Activated T-cell treated with anti-CD3 and anti-CD28 coated beads, Interleukin-2, amount 50 U/mL, for 72 hours (primary cell): Measurements from ENCODE around the gene APMAP. TPM values are rescaled to one million over a fixed set of nuclear protein-coding genes. Genes with fewer than 3 reads are reported as not detected.

Source experiments
- ATAC-seq, 2 donors: fragments of 150-1000 bp; cut with Tn5 transposase; replicated peaks in 1 of 2; 2 replicates each; pipeline ENCODE4 v1.10.0; 2021; ENCODE audit warnings: moderate library complexity in 2 of 2, mild to moderate bottlenecking in 1 of 2
- DNase-seq, 2 donors: peaks; one replicate each; pipeline ENCODE4 v3.0.0; 2021 to 2022; ENCODE audit warnings: mixed read lengths in 1 of 2
- H3K27ac Mint-ChIP-seq: one replicate; pipeline ENCODE4 v1.8.0; 2022; ENCODE audit warnings: mild to moderate bottlenecking, moderate library complexity, mixed read lengths
- H3K27me3 Mint-ChIP-seq: one replicate; pipeline ENCODE4 v1.8.0; 2022; ENCODE audit warnings: low read depth, mixed read lengths
- H3K36me3 Mint-ChIP-seq, 2 donors: one replicate each; pipeline ENCODE4 v1.8.0; 2022; ENCODE audit warnings: mixed read lengths in 2 of 2, mild to moderate bottlenecking in 1 of 2; ENCODE audit not compliant: insufficient read depth in 2 of 2
- H3K4me1 Mint-ChIP-seq: one replicate; pipeline ENCODE4 v1.8.0; 2022; ENCODE audit warnings: low read depth, mixed read lengths
- H3K4me3 Mint-ChIP-seq, 2 donors: one replicate each; pipeline ENCODE4 v1.8.0; 2022; ENCODE audit warnings: mild to moderate bottlenecking in 2 of 2, mixed read lengths in 2 of 2, moderate library complexity in 2 of 2
- H3K9me3 Mint-ChIP-seq, 2 donors: one replicate each; pipeline ENCODE4 v1.8.0; 2022; ENCODE audit warnings: mixed read lengths in 2 of 2
- total RNA-seq, 2 donors: library from RNA; stranded (reverse); gene quantifications; one replicate each; pipeline ENCODE4 v1.2.3, GENCODE V29; 2022

APMAP gene
- total RNA-seq, 2 donors from 2014 or later, result 65.2 to 70.2 TPM

DNA sequence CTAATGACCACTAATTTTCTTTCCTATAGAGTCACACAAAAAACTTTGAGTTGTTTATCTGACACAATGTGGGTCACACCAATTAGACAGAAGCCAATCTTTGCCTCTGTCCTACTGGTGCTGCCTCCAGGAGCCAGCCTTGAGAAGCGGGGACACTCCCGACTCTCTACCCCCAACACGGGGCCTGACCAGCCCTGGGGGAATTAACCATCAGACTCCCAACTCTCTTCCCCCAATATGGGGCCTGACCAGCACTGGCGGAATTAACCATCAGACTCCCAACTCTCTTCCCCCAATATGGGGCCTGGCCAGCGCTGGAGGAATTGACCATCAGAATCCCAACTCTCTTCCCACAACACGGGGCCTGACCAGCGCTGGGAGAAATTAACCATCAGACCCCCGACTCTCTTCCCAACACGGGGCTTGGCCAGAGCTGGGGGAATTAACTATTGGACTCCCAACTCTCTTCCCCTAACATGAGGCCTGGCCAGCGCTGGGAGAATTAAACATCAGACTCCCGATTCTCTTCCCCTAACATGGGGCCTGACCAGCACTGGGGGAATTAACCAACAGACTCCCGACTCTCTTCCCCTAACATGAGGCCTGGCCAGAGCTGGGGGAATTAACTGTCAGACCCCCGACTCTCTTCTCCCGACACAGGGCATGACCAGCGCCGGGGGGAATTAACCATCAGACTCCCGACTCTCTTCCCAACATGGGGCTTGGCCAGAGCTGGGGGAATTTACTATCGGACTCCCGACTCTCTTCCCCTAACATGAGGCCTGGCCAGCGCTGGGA lies 31.0 kb downstream of the APMAP start:
- DNase-seq, result no peak
- peak overlapping the region; percentile 67 for H3K27ac Mint-ChIP-seq

DNA sequence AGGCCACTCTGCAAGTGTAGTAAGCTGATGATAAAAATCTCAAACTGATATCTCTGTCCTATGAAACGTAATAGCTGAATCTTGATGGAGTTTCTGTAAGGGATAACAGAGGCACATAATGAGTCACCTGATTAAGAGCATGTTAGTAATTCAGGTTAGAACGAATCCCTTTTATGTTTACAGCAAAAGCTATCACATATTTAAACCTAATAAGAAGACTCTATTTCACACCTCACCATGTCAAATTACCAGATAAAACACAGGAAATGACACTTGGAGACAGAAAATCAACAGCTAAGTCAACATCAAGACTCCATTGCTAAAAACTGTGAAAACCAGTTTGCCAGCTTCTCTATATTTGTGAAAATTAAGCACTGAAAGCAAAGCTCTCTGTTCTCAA lies 31.7 kb downstream of the APMAP start:
- peak overlapping the region; percentile 67 for H3K27ac Mint-ChIP-seq
- H3K27me3 Mint-ChIP-seq, result no peaks in the 10 kb centered on the region
- peaks cover 23% of the 10 kb centered on the region for H3K4me1 Mint-ChIP-seq
- no peak for DNase-seq
- ATAC-seq, result peak; percentile 15 to 59
- H3K9me3 Mint-ChIP-seq, result no peaks in the 10 kb centered on the region
- no peak overlapping the region for H3K4me3 Mint-ChIP-seq
- H3K36me3 Mint-ChIP-seq, result peaks cover 2 to 30% of the 10 kb centered on the region in 2 donors

More for the DNA sequence above, 31.0 kb downstream of the APMAP start:
- Mint-ChIP-seq H3K36me3 (peaks cover 2 to 34% of the 10 kb centered on the region in 2 donors), H3K4me3 (no peak overlapping the region), H3K27me3 (no peaks in the 10 kb centered on the region), H3K9me3 (no peaks in the 10 kb centered on the region), H3K4me1 (peaks cover 24% of the 10 kb centered on the region)
- no peak for ATAC-seq

DNA sequence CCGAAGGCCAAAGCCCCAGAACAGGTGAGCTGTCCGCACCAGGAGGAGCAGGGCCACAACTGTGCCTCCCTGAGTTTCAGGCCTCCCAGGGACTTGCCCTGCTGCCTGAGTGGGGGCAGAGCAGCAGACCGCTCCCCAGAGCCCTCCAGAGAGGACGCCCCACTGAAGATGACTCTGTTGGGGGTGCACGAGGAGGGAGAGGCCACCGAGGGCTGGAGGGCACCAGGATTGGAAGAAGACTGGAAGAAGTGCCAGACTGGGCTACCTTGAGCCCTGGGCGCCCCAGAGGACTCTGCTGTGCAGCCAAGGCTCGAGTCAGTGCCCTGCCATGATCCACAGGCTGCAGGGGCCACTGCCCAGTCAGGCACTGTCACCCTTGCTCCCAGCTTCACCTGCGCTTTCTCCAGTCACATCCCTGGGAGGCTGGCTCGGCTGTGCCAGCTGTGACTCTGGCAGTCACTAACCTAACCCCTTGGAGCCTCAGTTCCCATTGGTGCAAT lies 32.2 kb downstream of the APMAP start:
- Mint-ChIP-seq H3K4me1 (peaks cover 23% of the 10 kb centered on the region), H3K4me3 (no peak overlapping the region)

DNA sequence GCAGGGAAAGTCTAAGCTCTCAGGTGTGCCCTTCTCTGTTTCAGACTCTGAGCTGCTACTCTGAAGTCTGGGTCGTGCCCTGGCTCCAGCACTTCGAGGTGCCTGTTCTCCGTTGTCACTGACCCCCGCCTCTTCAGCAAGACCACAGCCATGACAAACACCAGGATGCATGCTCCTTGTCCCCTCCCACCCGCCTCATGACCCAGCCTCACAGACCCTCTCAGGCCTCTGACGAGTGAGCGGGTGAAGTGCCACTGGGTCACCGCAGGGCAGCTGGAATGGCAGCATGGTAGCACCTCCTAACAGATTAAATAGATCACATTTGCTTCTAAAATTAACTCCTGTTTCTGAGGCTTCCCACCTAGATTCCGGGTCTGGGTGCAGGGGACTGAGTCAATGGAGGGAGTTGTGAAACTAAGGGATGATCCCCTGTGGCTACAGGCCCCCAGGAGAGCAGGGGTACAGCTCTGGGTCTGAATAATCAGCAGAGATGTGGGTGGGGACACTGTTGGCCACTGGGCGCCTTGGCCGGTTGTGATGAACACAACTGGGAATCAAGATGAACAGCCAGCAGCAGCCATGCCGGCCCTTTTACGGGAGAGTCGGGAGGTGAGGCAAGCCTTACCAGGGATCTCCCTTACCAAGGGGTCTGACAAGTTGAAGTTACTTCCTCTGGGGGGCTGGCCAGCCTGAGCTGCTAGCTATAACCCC lies 32.8 kb downstream of the APMAP start:
- ATAC-seq (no peak), DNase-seq (no peak)
- H3K9me3 Mint-ChIP-seq, result no peaks in the 10 kb centered on the region
- no peak overlapping the region for H3K4me3 Mint-ChIP-seq
- H3K27me3 Mint-ChIP-seq, result no peaks in the 10 kb centered on the region
- peak overlapping the region; percentile 4 for H3K27ac Mint-ChIP-seq
- H3K4me1 Mint-ChIP-seq, result peaks cover 23% of the 10 kb centered on the region
- peaks cover 2 to 26% of the 10 kb centered on the region in 2 donors for H3K36me3 Mint-ChIP-seq

More for the DNA sequence above, 32.2 kb downstream of the APMAP start:
- peak overlapping the region; percentile 67 for H3K27ac Mint-ChIP-seq
- H3K36me3 Mint-ChIP-seq, result peaks cover 2 to 28% of the 10 kb centered on the region in 2 donors
- no peak for DNase-seq
- ATAC-seq, result peak in 1 of 2 donors; percentile 2
- H3K27me3 Mint-ChIP-seq, result no peaks in the 10 kb centered on the region
- H3K9me3 Mint-ChIP-seq, result no peaks in the 10 kb centered on the region

DNA sequence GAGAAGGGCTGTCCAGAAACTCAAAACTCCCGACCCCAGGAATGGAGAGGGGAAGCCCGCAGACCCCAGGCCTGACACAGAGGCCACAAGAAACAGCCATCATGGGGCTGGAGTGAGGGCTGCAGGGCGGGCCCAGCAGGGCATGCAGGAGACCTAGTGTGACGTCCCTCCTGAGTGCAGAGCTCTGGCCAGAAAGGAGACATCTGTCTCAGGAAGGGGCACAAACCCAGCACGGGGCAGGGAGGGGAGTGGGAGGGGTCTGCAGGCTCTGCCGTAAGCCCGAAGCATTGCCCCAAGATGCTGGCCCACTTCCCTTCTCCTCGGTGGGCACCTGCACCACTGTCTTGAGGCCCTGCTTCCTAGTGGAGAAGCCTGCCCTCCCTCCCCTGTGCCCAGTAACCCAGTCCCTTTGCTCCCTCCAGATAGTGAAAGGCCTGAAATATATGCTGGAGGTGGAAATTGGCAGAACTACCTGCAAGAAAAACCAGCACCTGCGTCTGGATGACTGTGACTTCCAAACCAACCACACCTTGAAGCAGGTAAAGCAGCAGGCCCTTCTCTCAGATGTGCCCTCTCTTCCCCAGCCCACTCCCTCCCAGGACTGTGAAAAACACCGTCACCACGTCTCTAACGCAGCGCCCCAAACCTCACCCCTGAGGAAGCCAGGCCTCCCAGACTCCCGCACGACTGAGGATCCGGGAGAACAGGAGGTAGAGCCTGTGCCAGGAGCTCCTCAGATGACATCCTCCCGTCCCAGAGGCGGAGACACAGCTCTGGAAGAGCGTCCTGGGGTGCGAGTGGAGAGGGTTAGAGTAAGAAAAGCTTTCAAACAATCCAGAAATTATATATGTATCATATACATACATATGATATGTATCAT lies 33.8 kb downstream of the APMAP start:
- H3K27me3 Mint-ChIP-seq, result no peaks in the 10 kb centered on the region
- no peak overlapping the region for H3K27ac Mint-ChIP-seq
- DNase-seq, result no peak
- peaks cover 26% of the 10 kb centered on the region for H3K4me1 Mint-ChIP-seq
- no peaks in the 10 kb centered on the region for H3K9me3 Mint-ChIP-seq
- H3K36me3 Mint-ChIP-seq, result peaks cover 2 to 25% of the 10 kb centered on the region in 2 donors
- H3K4me3 Mint-ChIP-seq, result no peak overlapping the region
- no peak for ATAC-seq

- H3K27ac Mint-ChIP-seq, result no peak overlapping the region
- H3K36me3 Mint-ChIP-seq, result peaks cover 4 to 17% of the 10 kb centered on the region in 2 donors
- DNase-seq, result no peak
These were observed 35.1 kb downstream of the APMAP start for GRCh38 chr20:24957326-24958016.

DNA sequence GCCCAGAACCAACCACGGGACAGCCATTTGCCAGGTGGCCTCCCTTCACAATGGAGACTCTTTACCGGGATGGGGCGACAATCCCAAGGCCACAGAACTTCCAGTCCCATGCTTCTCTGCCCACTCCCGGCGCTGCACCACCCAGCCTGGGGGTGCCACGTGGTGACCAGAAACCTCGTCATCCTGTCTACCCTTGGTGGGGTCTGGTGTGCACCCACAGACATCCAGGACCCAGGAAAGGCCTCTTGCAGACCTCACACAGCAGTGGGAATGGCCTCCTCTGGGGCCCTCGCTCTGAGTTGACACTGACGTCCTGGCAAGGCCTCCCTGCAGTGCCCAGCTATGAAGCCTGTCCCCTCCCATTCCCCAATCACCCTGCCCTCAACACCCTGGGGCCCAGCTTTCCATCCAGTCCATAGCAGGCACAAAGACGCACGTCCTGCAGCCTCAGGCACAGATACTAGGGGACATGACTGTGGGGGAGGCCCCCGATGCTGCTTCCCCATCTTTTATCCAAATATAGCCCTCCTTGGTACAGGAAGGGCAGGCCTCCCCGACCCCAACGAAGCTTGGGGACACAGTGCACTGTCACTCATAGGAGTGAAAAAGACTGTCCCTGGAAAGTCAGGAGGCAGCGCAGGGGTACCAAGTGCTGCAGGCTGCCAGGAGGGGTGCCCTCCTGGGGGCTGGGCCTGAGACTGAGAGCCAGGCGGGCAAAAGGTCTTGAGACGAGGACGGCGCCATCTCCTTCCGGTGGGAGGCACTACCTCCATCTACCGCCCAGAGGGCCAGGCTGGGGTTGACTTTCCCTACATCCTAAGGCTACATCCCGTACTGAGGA lies 36.3 kb downstream of the APMAP start:
- H3K4me3 Mint-ChIP-seq, result no peak overlapping the region
- H3K36me3 Mint-ChIP-seq, result peaks cover 7 to 19% of the 10 kb centered on the region in 2 donors
- no peak for ATAC-seq
- H3K9me3 Mint-ChIP-seq, result no peaks in the 10 kb centered on the region
- no peaks in the 10 kb centered on the region for H3K27me3 Mint-ChIP-seq
- H3K27ac Mint-ChIP-seq, result no peak overlapping the region
- DNase-seq, result no peak
- H3K4me1 Mint-ChIP-seq, result peaks cover 48% of the 10 kb centered on the region

More at GRCh38 chr20:24957326-24958016, 35.1 kb downstream of the APMAP start:
- Mint-ChIP-seq H3K9me3 (no peaks in the 10 kb centered on the region), H3K27me3 (no peaks in the 10 kb centered on the region), H3K4me3 (no peak overlapping the region), H3K4me1 (peaks cover 37% of the 10 kb centered on the region)
- ATAC-seq, result no peak

DNA sequence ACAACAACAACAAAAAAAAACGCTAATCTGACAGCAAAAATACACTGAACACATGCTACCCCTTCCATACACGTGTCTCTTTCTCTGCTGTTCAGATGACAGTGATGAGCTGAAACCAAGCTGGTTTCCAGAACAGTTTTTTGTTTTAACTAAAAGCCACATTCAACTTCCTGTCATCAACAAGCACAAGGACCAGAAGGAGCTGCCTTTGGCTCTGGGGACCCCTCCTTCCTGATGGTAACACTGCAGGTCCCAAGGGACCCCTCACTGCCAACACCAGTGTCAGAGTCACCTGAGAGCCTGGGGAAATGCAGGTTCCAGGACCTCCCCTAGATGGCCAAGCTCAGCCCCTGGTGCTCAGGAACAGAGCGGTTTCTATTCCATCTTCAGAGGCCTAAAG lies 37.5 kb downstream of the APMAP start:
- Mint-ChIP-seq H3K4me1 (peaks cover 50% of the 10 kb centered on the region), H3K27me3 (no peaks in the 10 kb centered on the region), H3K27ac (peak overlapping the region; percentile 52), H3K4me3 (peak overlapping the region; percentile 47 to 68), H3K36me3 (peaks cover 5 to 18% of the 10 kb centered on the region in 2 donors), H3K9me3 (no peaks in the 10 kb centered on the region)
- DNase-seq (no peak), ATAC-seq (peak; percentile 34 to 37)

DNA sequence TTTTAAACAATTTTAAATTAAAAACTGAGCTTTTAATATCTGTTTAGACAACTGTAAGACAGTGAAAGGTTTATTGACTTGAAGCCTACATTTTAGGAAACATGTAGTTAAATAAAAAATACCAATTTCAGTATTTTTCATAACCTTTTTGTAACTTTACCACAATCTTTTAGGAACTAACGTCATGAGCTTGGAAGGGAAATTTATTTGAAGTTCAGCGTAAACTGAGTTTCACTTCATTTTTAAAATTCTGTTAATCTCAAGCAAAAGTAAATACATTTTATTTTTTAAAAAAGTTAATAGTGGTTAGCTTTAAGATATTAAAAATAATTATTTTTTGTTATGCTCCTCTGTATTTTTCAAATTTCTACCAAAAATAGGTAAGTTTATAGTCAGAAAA lies 38.0 kb downstream of the APMAP start:
- Mint-ChIP-seq H3K36me3 (peaks cover 5 to 20% of the 10 kb centered on the region in 2 donors), H3K9me3 (no peaks in the 10 kb centered on the region), H3K4me3 (peak overlapping the region; percentile 55 to 68), H3K27ac (peak overlapping the region; percentile 71), H3K4me1 (peaks cover 54% of the 10 kb centered on the region), H3K27me3 (no peaks in the 10 kb centered on the region)
- no peak for DNase-seq
- ATAC-seq, result no peak

- peaks cover 59% of the 10 kb centered on the region for H3K4me1 Mint-ChIP-seq
- DNase-seq (no peak), ATAC-seq (no peak)
- no peaks in the 10 kb centered on the region for H3K9me3 Mint-ChIP-seq
- H3K27ac Mint-ChIP-seq, result peak overlapping the region; percentile 71
- H3K27me3 Mint-ChIP-seq, result no peaks in the 10 kb centered on the region
- peaks cover 5 to 22% of the 10 kb centered on the region in 2 donors for H3K36me3 Mint-ChIP-seq
- H3K4me3 Mint-ChIP-seq, result peak overlapping the region; percentile 55 to 59
These were observed 38.4 kb downstream of the APMAP start for GRCh38 chr20:24954151-24954550.

DNA sequence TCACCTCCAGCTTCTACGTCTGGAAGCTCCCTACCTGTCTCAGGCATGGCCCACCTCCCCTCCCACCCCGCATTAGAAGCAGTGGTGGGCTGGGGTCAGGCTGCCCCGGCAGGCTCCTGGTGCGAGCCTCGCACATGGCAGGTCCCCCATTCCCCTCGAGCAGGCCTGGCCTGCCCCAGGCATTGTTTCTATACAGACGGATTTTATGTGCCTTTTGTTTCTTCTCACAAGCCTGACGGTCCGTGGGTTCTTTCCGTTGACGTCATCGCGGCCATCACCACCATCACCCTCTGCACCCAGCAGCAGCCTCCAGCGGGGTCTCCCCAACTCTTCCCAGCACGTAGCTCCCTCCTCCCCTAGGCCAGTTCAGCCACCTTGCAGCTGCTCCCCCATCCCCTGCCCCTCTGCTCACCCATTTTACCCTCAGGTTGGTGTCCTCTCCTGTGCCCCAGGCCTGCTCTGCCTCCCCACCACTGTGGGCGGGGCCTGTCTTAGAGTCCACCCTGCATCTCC lies 38.9 kb downstream of the APMAP start:
- Mint-ChIP-seq H3K4me3 (peak overlapping the region; percentile 55 to 59), H3K36me3 (peaks cover 7 to 24% of the 10 kb centered on the region in 2 donors), H3K27me3 (no peaks in the 10 kb centered on the region), H3K27ac (peak overlapping the region; percentile 71), H3K9me3 (no peaks in the 10 kb centered on the region), H3K4me1 (peaks cover 63% of the 10 kb centered on the region)
- peak in 1 of 2 donors; percentile 26 for DNase-seq
- ATAC-seq, result no peak
